H1 (cell line): ENCODE measurements around the gene CCDC117. TPM values are rescaled to one million over a fixed set of nuclear protein-coding genes. Genes with fewer than 3 reads are reported as not detected.

Experiments
- ASH2L ChIP-seq: fragments of 200-600, 300-600 bp; sonication (generic); IDR thresholded peaks from one replicate; pipeline ENCODE4 v1.7.1; 2017; ENCODE audit warnings: low read length
- CHD7 ChIP-seq: fragments of 300-600 bp; sonication (generic); IDR thresholded peaks from 2 replicates; pipeline ENCODE4 v1.7.1; 2012; ENCODE audit warnings: low read length, moderate library complexity, mild to moderate bottlenecking, inconsistent platforms; ENCODE audit not compliant: insufficient replicate concordance
- CTBP2 ChIP-seq: IDR thresholded peaks from 2 replicates; pipeline ENCODE4 v1.7.0; 2011; ENCODE audit warnings: borderline replicate concordance, mild to moderate bottlenecking, moderate library complexity, mixed read lengths, low read length; ENCODE audit not compliant: insufficient read depth, insufficient read length
- E2F6 ChIP-seq: IDR thresholded peaks from 2 replicates; pipeline ENCODE4 v1.6.1; 2012; ENCODE audit warnings: inconsistent platforms
- FOSL1 ChIP-seq: IDR thresholded peaks from 2 replicates; pipeline ENCODE4 v1.6.1; 2011; ENCODE audit warnings: mild to moderate bottlenecking, low read depth, low read length, moderate library complexity; ENCODE audit not compliant: insufficient read depth
- HDAC6 ChIP-seq: IDR thresholded peaks from one replicate; pipeline ENCODE4 v1.7.1; 2012; ENCODE audit warnings: low read depth, mild to moderate bottlenecking, inconsistent platforms, low read length, moderate library complexity
- RNF2 ChIP-seq: fragments of 200-900, 300-1000 bp; sonication (generic); IDR thresholded peaks from 2 replicates; pipeline ENCODE4 v1.7.1; 2016; ENCODE audit warnings: borderline replicate concordance, low read depth, mild to moderate bottlenecking, antibody characterized with exemption, low read length; ENCODE audit not compliant: poor library complexity, severe bottlenecking; ENCODE audit errors: missing control alignments
- SIRT6 ChIP-seq: IDR thresholded peaks from one replicate; pipeline ENCODE4 v1.7.1; 2012; ENCODE audit warnings: low read length, inconsistent platforms
- SP2 ChIP-seq: IDR thresholded peaks from 2 replicates; pipeline ENCODE4 v1.6.1; 2012; ENCODE audit warnings: mild to moderate bottlenecking, low read length, inconsistent platforms
- TAF1 ChIP-seq: IDR thresholded peaks from 2 replicates; pipeline ENCODE4 v1.6.1; 2011; ENCODE audit warnings: mild to moderate bottlenecking, low read depth, low read length
- polyA plus RNA-seq, 7 experiments: library from polyadenylated mRNA; depleted of rRNA in 3 of 7; stranded (reverse) in 5 of 7; unstranded in 2 of 7; fragments of >200 nt in 5 of 7; fragments of 200-250 nt in 2 of 7; gene quantifications; 1 replicate in 5 of 7; 2 replicates in 1 of 7; 4 replicates in 1 of 7; pipeline versions ENCODE4 v1.2.1 to v1.2.3, GENCODE V29; 2011 to 2013; ENCODE audit warnings: missing spikeins in 2 of 7, mixed read lengths in 2 of 7
- total RNA-seq: library from RNA; stranded (reverse); fragmentation: NEBNext Ultra II Directional; extraction: Animal tissue kit (Norgen Biotek cat#: 25700); gene quantifications from 2 replicates; pipeline ENCODE4 v1.2.1, GENCODE V29; 2021

The CCDC117 gene
- total and polyA plus RNA-seq, 2 of the 8 experiments (the other 6 are each of a cell fraction or from before 2014, with no cell fraction given) = 9.1 to 43.1 TPM

- TF ChIP-seq CHD7 = no peak
- TF ChIP-seq SP2 = no peak
- TF ChIP-seq ASH2L = peak; percentile 44
- no peak for TF ChIP-seq RNF2
- TF ChIP-seq FOSL1 = no peak
- no peak for TF ChIP-seq HDAC6
- TF ChIP-seq CTBP2 = no peak
- TF ChIP-seq SIRT6 = no peak
- no peak for TF ChIP-seq TAF1
- no peak for TF ChIP-seq E2F6
Measured at GRCh38 chr22:28759861-28760560, 12.5 kb upstream of the CCDC117 start (continued).
